T-helper 22 cell (primary cell): Measurements from ENCODE around the gene CLIP1.
"Not testable (repeated sequence)": the region's sequence is repeated elsewhere in the genome, so short reads cannot be mapped to it uniquely, and the experiment has no call there.

Experiments
- DNase-seq: peaks from one replicate; pipeline ENCODE4 v3.0.0-alpha.2; 2020; ENCODE audit warnings: low read depth

CLIP1 gene

DNA sequence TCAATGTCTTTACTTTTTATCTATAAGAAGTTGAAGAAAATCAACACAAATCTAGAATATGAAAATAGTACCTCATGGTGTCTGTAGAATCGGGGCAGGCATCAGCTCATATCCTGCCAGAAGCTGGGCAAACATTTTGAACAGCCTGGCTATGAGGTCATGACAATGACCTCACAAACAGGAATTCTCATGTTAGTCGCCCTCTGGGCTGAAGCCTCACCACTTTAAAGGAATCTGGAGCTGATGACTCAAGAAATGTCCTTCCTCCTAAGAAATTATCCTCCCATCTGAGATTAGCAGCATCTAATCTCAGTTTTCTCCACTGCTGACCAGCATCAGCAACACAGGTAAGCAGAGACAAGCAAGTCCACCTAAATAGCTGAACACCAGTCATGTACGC, 27.1 kb downstream of the CLIP1 start:
- DNase-seq, result no peak

DNA sequence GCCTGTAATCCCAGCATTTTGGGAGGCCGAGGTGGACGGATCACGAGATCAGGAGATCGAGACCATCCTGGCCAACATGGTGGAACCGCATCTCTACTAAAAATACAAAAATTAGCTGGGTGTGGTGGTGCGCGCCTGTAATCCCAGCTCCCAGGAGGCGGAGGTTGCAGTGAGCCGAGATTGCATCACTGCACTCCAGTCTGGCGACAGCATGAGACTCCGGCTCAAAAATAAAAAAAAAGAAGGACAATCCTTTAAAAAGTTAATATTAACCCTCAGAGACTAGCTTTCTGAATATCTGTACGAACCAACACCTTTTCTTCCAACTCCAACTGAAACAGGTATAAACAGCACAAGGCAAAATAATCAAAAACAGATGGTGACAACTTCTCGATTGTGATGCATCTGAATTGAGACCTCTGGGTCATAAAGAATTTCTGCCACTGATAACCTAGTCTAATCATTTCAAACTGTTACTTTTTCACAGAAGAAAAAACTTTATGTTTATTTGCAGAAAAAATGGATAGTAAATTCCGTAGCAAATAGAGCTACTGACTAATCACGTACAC, 27.8 kb downstream of the CLIP1 start:
- DNase-seq, result no peak

DNA sequence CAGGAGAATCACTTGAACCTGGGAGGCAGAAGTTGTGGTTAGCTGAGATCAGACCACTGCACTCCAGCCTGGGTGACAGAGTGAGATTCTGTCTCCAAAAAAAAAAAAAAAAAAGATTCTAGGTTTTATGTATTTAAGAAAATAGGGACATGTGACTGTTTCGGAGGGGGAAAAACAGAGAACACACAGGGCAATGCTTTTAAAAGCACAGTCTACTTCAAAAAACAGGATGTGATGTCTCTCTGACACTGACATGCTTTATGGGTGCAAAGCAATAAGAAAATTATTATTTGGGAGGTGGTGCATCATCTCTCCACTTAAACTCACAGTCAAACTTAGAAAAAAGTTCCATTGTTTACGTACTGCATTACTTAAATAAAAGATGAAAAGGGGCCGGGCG, 28.7 kb downstream of the CLIP1 start:
- DNase-seq, result no peak

DNA sequence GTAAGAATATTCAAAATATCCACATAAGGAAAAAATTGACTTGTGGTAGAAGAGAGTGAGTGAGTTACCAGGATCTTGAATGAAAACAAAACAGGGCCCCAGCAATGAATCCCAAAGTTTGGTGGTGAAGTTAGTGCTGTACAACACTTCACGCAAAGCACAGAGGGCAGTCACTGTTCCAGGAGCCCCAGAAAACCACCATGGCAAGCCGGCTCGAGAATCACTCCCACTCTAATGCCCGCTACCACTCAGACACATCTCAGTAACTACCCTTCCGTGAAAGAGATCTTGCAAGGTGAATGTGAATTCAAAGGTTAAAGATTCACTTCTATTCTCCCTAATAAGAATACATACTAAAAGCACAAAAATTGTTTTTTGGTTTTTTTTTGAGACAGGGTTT, 30.1 kb downstream of the CLIP1 start:
- DNase-seq, result no peak

DNA sequence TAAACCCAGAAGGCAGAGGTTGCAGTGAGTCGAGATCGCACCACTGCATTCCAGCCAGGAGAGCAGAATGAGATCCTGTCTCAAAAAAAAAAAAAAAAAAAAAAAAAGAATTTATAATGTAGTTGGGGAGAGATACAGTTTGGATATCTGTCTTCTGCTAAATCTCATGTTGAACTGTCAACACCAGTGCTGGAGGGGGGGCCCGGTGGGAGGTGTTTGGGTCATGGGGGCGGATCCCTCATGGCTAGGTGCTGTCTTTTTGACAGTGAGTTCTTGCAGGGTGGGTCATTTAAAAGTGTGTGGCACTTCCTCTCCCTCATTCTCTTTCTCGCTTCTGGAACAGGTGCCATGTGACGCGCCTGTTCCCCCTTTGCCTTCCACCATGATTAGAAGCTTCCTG, 32.8 kb downstream of the CLIP1 start:
- DNase-seq, result no peak

DNA sequence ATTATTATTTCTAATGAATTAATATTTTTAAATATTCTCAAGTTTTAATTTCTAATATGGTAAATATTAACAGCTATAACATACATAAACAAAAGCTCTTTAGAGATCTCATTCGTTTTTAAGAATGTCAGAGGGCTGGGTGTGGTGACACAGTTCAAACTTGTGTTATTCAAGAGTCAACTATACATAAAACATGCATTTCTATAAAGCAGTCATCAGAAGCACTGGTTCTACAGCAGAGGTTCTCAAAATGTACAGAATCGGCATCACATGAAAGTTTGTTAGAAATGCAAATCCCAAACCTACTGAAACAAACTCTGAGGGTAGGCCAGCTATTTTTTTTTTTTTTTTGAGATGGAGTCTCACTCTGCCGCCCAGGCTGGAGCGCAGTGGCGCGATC, 34.6 kb downstream of the CLIP1 start:
- no peak for DNase-seq

DNA sequence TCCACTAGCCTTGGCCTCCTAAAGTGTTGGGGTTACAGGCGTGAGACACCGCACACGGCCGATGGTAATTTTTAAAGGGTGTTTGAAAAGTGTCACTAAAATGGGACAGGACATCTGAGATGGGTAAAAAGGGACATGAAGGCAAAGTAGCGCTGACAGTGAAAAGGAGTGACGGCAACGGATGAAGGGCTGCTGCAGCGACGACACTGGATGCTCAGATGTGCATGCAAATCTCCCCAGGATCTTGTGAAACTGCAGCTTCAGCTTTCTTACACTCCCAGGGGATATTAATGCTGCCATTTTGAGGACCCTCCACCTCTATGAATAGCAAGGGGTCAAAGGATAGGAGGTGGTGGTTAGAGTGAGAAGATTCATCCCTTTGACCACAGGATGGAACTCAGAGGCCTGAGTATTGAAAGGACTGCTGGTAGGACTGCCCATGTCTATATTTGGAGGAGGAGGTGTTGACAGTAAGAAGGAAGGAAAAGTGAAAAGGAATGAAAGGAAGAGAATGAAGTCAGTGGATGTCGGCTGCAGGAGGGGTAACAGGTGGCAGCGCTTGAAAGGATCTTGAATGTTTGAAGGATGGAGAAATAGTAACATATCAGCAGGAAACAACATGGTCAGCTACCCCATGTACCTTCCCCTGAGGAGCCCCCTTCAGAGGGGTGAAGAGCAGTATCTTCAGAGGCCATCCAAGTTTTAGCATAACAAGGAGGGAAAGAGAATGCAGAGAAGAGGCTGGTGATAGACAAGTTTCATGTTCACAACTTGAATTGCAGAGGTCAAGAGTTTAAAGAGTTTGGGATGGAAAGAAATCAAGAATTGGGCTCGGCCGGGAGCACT, 37.1 kb downstream of the CLIP1 start:
- DNase-seq, result no peak

DNA sequence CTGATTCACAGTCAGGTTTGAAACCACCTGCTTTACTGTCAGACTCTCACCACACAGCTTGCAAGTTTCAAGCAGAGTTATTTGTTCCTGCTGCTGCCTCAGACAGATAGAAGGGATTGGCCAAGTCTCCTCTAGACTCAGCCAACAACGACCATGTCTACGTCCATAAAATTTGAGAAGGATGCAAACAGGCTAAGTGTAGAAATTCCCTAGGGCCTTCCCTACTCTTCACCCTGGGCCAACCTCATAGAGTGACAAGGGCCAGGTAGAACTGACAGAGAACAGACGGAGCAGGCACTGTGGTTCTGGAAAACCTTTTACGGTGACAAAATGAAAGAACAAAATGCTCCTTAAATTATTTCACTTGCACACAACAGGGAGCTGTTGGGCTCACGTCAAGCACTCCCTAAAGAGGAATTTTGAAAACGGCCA, 39.5 kb downstream of the CLIP1 start:
- no peak for DNase-seq

DNA sequence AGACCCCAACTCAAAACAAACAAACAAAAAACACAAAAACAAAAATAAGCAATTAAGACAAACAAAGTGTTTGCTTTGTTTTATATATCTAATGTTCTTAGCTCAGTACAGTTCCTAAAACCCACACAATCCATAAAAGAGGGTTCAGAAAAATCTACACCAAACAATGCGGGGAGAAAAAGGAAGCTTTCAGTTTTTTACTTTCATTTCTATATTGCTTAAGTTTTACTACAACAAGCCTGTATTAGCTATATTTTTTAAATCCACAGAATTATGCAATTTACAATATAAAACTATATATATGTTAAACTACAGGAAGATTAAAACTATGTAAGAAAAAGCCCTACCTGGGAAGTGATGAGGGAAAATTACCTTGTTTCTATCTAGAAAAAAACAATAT, 41.4 kb downstream of the CLIP1 start:
- DNase-seq, result no peak

DNA sequence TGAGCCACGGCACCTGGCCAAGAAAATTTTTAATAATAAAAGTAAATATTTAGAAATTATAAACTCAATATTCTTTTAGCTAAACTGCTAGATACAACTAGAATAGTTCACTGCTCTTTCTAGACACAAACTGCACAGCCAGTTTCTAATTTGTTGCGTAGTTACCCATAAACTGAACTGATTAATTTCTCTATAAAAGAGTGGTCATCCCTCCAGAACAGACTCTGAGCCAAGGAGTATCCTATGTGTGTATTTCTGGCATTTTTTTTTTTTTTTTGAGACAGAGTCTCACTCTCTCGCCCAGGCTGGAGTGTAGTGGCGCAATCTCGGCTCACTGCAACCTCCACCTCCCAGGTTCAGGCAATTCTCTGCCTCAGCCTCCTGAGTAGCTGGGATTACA, 45.7 kb downstream of the CLIP1 start:
- DNase-seq, result not testable (repeated sequence)

DNA sequence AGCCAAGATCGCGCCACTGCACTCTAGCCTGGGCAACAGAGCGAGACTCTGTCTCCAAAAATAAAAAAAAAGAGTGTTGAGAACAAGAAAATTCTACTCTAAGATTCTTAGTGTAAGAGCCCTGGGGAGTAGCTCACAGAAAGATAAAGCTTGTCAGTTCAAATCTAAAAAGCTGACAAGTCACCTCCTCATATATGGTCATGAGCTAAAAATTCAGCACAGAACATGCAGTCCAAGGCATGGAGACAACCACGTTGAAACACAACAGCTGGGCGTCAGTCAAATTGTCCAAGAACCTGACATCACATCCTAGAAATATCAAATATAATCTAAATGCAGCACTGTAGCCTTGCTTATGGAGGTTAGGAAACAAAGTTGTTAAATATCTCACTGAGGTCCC, 47.8 kb downstream of the CLIP1 start:
- no peak for DNase-seq

DNA sequence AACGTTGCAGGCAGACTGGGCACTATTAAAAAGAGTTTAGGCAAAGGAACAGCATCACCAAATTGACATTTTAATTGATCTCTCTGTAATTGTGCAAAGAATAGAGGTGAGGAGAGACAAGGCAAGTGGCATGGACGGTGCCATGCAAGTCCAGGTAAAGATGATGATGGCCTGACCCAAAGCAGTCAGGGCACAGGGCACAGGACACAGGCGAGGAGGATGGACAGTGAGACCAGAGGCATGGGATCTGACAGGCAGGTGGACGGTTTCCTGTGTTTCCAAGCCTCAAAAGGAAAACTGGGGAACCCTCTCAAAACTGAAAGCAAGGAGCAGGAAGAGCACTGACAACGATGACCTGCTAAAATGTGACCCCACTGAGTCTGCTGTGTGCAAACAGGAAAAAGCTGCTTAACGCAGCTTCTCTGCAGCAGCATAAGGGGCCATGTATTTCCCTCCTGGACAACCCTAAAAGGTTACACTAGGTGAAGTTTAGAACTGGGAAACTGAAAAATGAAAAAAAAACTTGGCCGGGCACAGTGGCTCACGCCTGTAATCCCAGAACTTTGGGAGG, 50.9 kb downstream of the CLIP1 start:
- DNase-seq, result no peak

DNA sequence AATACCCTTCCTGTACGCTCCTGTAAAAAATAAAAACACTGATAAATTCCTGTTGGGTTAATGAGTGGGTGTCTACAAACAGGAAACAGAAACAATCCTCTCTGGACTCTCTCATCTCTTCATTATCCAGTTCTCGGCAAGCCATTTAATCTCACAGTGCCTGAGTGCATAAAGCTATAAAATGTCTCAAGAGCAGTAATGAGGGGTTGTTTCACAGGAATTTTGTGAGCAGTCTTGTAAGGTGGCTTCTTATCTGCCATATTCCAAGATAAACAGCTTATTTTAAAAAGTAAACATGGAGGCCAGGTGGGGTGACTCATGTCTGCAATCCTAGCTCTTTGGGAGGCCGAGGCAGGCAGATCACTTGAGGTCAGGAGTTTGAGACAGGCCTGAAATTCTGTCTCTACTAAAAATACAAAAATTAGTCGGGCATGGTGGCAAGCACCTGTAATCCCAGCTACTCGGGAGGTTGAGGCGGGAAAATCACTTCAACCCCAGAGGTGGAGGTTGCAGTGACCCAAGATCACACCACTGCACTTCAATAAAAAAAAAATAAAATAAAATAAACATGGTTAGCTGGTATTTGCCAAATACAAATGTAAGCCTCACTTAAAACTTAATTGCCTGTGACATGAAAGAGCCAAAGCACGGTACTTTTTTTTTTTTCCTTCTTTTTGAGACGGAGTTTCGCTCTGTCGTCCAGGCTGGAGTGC, 54.0 kb downstream of the CLIP1 start:
- DNase-seq, result no peak

DNA sequence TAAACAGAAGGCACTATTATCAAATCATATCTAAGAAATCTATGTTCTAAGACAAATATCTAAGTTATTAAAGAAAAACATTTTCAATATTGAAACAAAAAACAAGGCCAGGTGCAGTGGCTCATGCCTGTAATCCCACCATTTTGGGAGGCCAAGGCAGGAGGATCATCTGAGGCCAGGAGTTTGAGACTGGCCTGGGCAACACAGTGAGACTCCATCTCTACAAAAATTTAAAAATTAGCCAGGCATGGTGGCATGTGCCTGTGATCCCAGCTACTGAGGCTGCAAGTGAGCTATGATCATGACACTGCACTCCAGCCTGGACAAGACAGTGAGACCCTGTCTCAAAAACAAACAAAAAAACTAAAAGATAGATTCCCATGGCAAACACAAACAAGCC, 54.8 kb downstream of the CLIP1 start:
- not testable (repeated sequence) for DNase-seq

DNA sequence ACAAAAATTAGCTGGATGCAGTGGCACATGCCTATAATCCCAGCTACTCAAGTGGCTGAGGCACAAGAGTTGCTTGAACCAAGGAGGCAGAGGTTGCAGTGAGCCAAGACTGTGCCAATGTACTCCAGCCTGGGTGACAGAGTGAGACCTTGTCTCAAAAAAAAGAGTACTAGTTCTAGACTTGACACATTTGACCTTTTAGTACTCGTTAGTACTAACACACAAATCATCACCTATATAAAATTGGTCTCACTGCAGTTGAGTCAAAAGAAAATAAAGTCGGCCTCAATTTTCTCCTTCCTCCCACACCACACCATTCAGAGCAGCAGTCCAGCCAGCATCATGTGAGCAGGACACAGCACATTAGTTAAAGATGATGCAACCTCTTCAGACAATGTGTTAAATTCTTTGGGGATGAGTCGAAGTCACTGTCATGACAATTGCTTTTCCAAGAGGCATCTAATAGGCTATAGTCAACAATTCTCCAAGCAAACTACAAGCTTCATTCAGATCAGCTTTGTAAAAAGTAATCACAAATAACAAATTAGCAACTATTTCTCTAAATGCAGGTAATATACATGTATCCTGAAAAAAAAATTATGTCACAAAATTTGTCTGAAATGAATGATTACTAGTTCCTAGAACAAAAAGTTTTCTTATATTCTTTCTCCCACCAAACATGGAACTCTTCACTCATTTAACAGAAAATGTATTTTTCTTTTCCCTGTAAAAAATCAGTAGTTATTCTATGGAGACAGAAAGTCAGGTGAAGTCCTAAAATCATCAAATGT, 55.6 kb downstream of the CLIP1 start:
- no peak for DNase-seq

DNA sequence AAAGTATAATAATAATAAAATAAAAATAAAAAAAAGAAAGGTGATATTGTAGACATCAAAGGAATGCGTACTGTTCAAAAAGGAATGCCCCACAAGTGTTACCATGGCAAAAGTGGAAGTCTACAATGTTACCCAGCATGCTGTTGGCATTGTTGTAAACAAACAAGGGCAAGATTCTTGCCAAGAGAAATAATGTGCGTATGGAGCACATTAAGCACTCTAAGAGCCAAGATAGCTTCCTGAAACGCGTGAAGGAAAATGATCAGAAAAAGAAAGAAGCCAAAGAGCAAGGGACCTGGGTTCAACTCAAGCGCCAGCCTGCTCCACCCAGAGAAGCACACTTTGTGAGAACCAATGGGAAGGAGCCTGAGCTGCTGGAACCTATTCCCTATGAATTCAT, 57.2 kb downstream of the CLIP1 start:
- DNase-seq, result not testable (repeated sequence)

DNA sequence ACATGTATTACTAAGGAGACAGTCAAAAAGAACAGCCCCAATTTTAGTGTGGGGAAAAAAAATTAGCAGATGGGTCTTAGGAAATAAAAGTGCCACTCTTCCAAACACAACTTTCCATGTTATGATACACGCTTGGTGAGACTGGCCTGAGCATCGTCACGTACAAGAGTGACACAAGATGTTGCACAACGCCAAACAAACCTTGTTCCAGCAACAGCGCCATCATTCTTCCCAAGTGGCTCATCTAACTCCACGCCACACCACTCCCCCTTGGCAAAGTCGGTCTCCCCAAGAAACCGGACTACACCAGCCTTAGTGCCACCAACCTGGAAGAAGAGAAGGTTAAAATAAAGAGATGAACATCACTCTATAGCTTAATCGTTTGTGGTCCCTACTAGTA, 58.7 kb downstream of the CLIP1 start:
- DNase-seq, result no peak

DNA sequence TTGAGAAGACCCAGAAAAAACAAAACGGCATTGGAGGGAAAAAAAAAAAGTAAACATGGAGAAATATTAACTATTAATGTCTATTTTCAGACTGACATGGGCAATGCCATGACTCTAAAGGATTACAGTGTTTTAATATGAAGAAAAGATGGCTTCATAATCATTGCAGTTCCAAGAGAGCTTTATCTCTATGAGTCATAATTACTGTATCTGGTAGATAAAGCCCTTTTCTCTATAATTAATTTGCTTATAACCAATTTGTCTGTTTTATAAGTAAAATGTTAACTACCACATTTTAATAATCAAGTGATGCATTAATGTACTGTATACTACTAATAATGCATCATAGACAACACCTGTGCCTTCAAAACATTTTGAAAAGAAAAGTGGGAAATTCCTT, 59.7 kb downstream of the CLIP1 start:
- no peak for DNase-seq

DNA sequence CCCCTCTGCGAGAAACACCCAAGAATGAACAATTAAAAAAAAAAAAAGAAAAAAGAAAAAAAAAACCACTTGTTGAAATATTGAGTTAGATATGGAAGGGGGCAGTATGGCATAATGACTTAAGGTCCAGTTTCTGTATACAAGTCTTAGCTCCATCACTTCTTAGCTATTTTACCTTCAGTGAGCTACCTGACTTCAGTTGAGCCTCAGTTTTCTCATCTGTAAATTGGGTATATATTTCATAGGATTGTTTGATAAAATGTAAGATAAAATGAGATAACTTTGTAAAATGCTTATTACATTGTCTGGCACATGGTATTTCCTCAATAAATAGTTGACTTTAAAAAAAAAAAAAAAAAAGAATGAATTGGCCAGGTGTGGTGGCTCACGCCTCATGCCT, 64.1 kb downstream of the CLIP1 start:
- not testable (repeated sequence) for DNase-seq

DNA sequence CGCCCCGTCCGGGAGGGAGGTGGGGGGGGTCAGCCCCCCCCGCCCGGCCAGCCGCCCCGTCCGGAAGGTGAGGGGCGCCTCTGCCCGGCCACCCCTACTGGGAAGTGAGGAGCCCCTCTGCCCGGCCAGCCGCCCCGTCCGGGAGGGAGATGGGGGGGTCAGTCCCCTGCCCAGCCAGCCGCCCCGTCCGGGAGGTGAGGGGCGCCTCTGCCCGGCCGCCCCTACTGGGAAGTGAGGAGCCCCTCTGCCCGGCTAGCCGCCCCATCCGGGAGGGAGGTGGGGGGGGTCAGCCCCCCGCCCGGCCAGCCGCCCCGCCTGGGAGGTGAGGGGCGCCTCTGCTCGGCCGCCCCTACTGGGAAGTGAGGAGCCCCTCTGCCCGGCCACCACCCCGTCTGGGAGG, 64.9 kb downstream of the CLIP1 start:
- not testable (repeated sequence) for DNase-seq

DNA sequence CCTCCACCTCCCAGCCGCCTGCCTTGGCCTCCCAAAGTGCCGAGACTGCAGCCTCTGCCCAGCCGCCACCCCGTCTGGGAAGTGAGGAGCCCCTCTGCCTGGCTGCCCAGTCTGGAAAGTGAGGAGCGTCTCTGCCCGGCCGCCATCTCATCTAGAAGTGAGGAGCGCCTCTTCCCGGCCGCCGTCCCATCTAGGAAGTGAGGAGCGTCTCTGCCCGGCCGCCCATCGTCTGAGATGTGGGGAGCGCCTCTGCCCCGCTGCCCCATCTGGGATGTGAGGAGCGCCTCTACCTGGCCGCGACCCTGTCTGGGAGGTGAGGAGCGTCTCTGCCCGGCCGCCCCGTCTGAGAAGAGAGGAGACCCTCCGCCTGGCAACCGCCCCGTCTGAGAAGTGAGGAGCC, 65.5 kb downstream of the CLIP1 start:
- not testable (repeated sequence) for DNase-seq

DNA sequence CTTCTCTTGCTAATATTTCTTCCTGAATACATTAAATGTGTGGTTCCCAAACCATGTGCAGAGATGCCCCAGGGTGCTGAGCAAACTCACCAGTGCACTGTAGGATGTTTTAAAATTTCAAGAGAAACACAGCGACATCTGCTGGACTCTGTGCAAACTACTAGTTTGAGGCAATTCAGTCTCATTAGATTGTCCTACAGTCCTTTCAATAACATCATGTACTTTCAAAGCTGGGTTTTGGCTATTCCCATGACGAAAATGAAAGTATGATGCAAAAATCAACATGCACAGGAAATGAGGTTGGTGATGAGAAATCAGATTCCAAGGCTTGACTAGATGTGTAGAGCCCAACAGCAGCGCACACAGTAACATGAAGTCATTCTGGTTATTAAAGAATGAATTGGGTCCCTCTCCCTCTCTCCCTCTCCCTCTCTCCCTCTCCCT, 66.3 kb downstream of the CLIP1 start:
- peak; percentile 4 for DNase-seq
